ENCODE results near the gene C13orf42.

C13orf42 gene

DNA sequence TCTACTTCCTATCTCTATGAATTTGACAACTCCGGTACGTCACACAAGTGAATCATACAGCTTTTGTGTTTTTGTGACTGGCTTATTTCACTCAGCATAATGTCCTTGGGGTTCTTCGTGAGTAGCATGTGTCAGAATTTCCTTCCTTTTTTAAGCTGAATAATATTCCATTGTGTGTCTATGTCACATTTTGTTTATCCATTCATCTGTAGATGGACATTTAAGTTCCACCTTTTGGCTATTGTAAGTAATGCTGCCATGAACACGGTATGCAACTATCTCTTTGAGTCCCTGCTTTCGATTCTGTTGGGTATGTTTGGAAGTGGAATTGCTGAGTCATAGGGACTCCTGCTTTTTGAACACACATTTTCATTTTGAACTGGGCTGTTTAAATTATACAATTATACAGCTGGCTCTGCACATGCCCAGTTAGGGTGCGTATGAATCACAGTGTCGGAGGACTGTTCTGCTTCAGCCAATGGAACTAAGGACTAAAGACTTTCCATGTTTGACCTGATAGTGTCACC lies 43.0 kb upstream of the C13orf42 start:
- TF ChIP-seq CTCF (IDR thresholded peaks at IDR 0.05; ENCODE audit: borderline replicate concordance, insufficient read depth, low read depth, low read length) = no peak
- H3K4me3 ChIP-seq (ENCODE audit: low read depth, low read length) = no peak overlapping the region

- H3K4me3 ChIP-seq (ENCODE audit: low read depth, low read length) = no peak overlapping the region
- TF ChIP-seq CTCF (IDR thresholded peaks at IDR 0.05; ENCODE audit: borderline replicate concordance, insufficient read depth, low read depth, low read length) = no peak
Measured at GRCh38 chr13:51153527-51153926, 42.5 kb upstream of the C13orf42 start.

DNA sequence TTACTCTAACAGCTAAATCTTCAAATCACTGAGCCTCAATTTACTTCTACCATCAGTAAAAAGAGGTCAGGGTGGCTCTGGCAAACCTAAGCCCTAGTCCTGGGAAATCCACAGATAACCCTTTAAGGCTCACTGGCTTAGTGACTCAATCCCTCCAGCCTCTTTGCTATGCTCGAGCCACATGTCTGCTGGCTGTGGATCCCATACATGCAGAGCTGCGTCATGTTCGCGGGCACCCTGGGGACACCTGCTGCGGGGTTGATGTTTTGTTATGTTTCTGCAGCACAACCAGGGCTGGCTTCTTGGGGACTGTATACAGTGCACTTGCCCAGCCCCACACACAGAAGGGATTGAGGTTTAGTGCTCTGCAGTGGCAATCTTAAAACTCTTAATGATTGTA lies 41.6 kb upstream of the C13orf42 start:
- TF ChIP-seq CTCF (IDR thresholded peaks at IDR 0.05; ENCODE audit: borderline replicate concordance, insufficient read depth, low read depth, low read length) = no peak
- H3K4me3 ChIP-seq (ENCODE audit: low read depth, low read length) = no peak overlapping the region

DNA sequence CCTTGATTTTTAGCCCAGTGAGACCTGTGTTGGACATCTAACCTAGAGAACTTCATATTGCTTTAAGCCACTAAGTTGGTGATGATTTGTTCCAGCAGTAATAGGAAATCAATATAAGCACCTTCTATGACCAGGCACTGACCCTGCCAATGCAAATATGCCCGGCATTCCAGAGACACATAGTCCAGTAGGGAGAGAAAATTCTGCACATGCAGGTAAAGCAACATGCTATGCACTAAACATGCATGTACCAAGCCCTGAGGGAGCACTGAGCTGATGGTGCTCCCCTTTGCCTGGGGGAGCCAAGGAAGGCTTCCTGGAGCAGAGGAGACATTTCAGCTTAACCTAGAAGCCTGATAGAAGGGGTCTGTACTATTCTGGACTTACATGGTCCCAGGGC lies 40.4 kb upstream of the C13orf42 start:
- no peak for TF ChIP-seq CTCF (IDR thresholded peaks at IDR 0.05; ENCODE audit: borderline replicate concordance, insufficient read depth, low read depth, low read length)
- no peak overlapping the region for H3K4me3 ChIP-seq (ENCODE audit: low read depth, low read length)

DNA sequence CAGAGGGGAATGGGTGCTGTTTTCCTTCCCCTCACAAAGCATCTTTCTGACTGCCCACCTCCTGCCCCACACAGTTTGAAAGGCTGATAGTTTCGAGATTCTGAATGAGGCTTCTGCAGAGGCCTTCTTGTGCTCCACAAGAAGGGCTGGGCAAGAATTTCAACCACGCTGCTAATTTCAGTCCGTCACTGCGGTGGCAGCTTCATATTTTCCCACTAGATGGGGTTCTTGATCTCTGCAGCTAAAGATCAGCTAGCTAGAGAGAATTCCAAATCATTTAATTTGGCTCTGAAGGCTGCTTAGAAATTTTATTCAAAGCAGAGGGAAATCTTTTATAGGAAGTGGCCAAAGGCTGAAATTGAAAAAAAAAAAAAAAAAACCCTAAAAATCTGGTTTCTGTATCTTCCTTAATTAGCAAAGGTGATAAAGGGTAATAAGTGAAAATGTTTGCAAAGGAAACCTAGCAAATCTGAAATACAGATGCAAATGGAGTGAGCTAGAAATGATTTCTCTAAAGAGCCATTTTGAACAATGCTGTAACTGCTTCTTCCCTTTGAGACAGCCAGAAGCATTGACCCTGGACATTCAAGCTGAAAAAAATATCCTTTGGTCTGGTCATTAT lies 38.0 kb upstream of the C13orf42 start:
- TF ChIP-seq CTCF (IDR thresholded peaks at IDR 0.05; ENCODE audit: borderline replicate concordance, insufficient read depth, low read depth, low read length) = no peak
- no peak overlapping the region for H3K4me3 ChIP-seq (ENCODE audit: low read depth, low read length)

DNA sequence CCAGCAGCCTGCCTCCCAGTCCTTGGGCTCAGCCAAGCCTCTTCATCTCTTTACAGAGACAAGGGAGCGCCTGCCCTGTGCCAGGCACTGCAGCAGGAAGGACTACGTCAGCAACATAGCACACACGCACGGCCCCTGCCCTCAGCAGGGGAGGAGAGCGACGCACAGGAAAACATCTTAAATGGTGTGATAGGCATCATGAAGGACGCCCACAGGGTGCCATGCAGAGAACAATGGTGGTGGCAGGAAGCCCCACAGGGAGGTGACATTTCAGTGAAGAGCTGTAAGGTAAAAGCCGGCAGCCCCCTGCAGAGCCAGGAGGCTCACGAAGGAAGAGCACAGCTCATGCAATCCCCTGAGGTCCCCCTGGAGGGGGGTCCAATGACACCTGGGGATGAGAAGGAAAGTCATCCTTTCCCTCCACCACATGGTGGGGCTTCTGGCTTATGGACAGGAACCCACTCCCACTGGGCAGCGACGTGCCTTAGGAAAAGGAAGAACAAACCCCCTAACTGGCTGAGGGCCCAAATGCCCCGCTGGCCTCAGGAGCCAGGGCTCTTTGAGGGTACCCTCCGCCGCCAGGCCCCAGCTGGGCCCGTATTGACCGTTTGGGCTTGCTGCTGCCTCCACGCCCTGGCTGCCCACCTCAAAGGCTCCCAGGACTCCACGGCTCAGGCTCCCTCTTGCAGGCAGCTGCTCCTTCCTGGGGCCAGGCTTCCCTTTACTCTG lies 37.3 kb upstream of the C13orf42 start:
- H3K4me3 ChIP-seq (ENCODE audit: low read depth, low read length) = no peak overlapping the region
- TF ChIP-seq CTCF (IDR thresholded peaks at IDR 0.05; ENCODE audit: borderline replicate concordance, insufficient read depth, low read depth, low read length) = no peak

GRCh38 chr13:51147732-51148131 lies 36.7 kb upstream of the C13orf42 start:
- H3K4me3 ChIP-seq (ENCODE audit: low read depth, low read length) = no peak overlapping the region
- TF ChIP-seq CTCF (IDR thresholded peaks at IDR 0.05; ENCODE audit: borderline replicate concordance, insufficient read depth, low read depth, low read length) = no peak

Data from GM12875 (cell line).